ENCODE data around the gene GINS3.

GRCh38 chr16:58393138-58393504, 850 bp downstream of the GINS3 start:
- TF ChIP-seq POLR2AphosphoS5 (IDR thresholded peaks at IDR 0.05; ENCODE audit: borderline replicate concordance, low read depth, low read length): no peak
- no peak for TF ChIP-seq EZH2 (IDR thresholded peaks at IDR 0.05)
